PFSK-1 (cell line): ENCODE data around the gene NUB1.

Experiments used
- POLR2AphosphoS5 ChIP-seq: IDR thresholded peaks from 2 replicates; pipeline ENCODE4 v1.6.1; 2012; ENCODE audit warnings: low read depth, mild to moderate bottlenecking, control low read depth, low read length, moderate library complexity
- TAF1 ChIP-seq: IDR thresholded peaks from 2 replicates; pipeline ENCODE4 v1.6.1; 2012; ENCODE audit warnings: low read length, control low read depth, borderline replicate concordance; ENCODE audit not compliant: insufficient read depth

DNA sequence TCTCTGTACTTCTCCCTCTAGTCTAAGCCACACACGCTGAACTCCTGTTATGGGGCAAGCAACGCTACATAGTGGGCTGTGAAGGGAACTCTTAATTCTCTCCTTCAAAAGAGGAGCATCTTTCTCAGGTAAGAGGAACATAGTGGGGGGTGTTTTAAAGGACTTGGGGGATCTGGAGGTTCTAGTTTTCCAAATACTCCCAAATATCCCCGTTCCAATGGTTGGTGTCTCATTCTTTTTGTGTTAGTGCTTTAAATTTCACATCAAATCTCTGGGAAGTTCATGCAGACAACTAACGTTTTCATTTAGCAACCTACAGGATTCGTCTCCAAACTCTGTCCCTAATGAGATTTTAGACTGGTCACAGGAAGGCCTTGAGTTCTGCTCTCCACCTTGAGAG, 80.6 kb downstream of the NUB1 start:
- no peak for TF ChIP-seq POLR2AphosphoS5
- no peak for TF ChIP-seq TAF1
